GM21423 (cell line): Measurements from ENCODE around the gene MAPK6.
A peak's percentile ranks its signal among the peaks of the same experiment; 100 is the strongest.
"Not testable (repeated sequence)": the region's sequence is repeated elsewhere in the genome, so short reads cannot be mapped to it uniquely, and the experiment has no call there.

ENCODE experiments used
- ATAC-seq: cut with Tn5 transposase; IDR thresholded peaks from one replicate; pipeline ENCODE4 v1.9.1; 2021; ENCODE audit warnings: mild to moderate bottlenecking, moderate library complexity; ENCODE audit not compliant: unreplicated experiment

Gene MAPK6

GRCh38 chr15:52018693-52019393 lies at the start of gene MAPK6:
Gene MAPK6, plus strand, starts transcription at chr15:52019219. Its CDS starts 27,242 bp downstream, at chr15:52046461.
- peak; percentile 69 for ATAC-seq

DNA sequence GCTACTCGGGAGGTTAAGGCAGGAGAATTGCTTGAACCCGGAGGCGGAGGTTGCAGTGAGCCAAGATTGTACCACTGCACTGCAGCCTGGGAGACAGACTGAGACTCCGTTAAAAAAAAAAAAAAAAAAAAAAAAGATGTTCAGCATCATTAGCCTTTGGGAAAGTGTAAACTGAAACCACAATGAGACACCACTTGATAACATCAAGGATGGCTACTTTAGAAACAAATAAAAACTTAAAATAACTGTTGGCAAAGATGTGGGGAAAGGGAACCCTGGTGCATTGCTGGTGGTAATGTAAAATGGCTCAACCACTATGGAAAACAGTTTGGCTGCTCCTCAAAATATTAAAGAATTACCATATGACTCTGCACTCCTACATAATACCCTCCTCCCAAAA lies 49.3 kb upstream of the MAPK6 start:
- ATAC-seq, result no peak

- ATAC-seq, result no peak
These were observed 48.7 kb upstream of the MAPK6 start for GRCh38 chr15:51970132-51970817.

DNA sequence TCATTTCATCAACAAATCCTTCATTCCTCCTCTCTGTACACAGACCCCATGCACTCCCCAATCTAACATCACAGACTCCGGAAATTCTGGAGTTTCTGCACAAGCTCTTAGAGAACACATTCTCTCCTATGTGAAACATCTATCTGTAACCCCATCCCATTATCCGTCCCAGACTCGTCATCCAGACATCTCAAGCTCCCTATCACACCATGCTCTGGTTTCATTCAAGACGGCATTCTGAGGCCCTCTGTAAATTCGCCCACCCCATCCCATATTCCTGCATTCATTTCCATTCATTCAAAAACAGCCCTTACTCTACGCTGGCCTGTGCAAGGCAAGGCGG lies 48.0 kb upstream of the MAPK6 start:
- peak; percentile 10 for ATAC-seq

DNA sequence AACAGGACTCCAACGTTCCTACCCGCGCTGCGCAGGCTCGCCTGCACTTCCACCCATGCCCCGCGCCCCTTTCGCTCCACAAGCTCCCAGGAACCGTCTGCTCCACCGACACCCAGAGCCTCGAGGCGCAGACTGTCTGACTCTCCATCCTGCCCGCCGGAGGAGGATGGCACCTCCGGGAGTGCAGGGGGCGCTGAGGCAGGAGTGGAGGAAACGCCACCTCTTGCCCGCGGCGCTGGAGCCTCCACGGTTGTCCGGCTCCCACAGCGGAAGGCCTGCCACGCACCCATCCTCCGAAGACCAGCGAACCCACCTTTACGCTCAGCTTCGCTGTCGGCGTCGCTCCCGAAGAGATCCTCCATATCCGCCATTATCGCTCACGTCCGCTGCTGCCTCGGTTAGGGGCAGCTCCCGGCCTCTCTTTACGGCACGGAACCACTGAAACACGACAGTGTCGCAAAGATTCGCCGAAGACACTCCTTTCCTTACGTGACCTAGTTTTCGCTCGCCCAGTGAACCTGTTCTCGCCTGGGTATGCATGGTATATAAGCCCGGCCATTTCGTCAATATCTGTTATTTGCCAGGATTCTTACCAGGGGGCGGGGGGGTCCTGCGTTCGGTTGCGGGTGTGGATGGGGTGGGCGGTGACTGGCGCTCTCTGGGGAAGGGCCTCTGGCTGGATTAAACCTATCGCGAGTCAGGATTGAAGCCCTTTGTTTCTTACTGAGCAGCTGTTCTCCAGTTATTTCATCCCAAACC lies 47.5 kb upstream of the MAPK6 start, which contains the start of gene LEO1:
Gene LEO1, minus strand, starts transcription at position 404 of the 759 bp plus-strand sequence. Its CDS starts 33 bp downstream, at position 371.
- peak; percentile 88 for ATAC-seq

DNA sequence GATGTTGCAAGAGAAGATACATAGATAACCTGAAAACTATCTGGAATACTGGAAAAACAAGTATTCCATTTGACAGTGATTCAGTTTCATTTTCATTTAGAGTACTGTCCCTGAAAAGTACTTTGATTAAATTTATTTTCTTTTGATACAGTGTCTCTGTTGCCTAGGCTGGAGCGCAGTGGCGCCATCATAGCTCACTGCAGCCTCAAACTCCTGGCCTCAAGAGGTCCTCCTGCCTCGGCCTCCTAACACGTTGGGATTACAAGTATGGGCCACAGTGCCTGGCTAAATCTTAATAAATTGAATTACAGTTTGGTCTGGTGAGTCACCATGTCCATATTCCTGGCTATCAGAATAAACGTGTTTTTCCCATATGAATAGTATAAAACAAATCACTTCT lies 45.8 kb upstream of the MAPK6 start:
- no peak for ATAC-seq

DNA sequence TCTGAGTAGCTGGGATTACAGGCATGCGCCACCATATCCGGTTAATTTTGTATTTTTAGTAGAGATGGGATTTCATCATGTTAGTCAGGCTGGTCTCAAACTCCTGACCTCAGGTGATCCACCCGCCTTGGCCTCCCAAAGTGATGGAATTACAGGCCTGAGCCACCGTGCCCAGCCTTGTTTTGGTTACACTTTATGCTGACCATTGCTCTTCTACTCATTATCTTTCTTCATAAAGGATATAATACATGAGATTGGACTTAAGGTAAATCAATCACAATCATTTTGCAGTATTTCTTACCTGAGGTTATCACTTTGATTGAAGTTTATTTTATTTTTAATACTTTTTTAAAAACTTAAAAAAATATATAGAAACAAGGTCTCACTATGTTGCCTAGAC lies 45.2 kb upstream of the MAPK6 start:
- ATAC-seq, result no peak

DNA sequence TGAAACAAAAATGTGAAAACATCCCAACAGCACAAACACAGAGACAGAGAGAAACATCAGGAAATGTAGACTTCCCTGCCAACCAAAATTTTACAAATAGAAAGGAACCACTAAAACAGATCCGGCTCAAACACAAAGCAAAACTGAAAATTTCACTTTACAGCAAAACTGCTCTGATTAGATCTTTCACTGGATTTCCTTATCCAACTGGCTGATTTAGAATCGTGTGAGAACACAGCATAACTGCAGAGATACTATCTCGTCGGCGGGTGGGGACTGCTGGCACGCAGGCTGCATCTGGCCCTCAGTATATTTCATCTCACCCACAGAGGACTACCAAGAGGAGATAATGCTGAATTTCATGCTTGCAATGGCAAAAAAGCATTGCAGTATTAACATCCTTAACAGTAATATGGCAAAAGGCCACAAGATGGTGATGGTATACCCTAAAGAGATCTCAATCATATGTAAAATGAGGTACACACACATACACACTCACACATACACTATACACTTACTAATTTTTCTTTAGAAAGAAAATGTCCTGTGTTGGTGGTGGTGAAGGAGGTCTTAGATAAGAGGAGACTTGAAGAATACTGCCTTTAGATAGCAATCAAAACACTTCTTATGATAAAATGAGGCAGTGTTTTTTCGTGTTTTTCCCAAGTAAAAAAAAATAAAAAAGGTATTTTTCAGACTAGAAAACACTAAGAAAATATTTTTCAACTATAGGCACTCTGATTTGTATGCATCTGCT lies 36.8 kb upstream of the MAPK6 start:
- peak; percentile 91 for ATAC-seq

DNA sequence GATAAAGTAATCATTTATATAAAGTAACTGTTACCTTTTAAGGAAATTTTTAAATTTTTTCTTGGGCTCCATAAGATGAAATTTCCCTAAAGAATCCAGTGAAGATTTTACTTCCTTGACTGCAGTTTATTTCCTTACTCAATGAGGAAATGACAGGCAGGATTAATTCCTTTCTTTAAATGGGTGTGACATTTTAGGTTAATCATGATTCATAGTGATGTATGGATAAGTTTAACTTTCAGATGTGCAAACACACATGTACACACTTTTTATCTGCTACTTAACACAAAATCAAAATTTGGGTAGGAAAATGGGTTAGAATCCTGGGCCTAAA lies 36.3 kb upstream of the MAPK6 start:
- no peak for ATAC-seq

DNA sequence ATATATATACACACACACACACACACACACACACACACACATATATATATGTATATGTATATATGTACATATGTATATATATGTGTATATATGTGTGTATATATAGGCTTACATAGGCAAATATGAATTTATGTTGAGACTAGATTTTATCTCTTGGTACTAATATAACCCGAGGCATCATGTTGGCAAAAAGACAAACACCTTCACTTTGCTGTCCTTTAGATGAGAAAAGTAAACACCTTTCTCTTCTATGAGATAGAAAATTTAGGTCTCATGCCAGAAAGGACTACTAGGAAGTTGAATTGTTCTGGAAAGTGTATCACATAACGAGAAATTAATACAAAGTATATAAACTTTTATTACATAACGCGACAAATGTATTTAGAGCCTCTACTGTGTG lies 27.9 kb upstream of the MAPK6 start:
- no peak for ATAC-seq

GRCh38 chr15:51992953-51993352 lies 26.1 kb upstream of the MAPK6 start:
- ATAC-seq, result no peak

- ATAC-seq, result no peak
These were observed 16.7 kb upstream of the MAPK6 start for GRCh38 chr15:52002351-52002750.

DNA sequence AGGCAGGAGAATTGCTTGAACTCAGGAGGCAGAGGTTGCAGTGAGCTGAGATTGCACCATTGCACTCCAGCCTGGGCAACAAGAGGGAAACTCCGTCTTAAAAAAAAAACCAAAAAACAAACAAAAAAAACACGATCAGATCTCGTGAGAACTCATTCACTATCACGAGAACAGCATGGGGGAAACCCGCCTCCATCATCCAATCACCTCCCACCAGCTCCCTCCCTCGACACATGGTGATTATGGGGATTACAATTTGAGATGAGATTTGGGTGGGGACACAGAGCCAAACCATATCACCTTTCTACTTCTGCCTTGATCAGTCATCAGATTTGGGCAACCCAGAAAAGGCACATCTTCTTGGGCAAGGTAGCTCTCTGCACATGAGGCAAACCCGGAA lies 15.9 kb upstream of the MAPK6 start:
- not testable (repeated sequence) for ATAC-seq

GRCh38 chr15:52003710-52004109 lies 15.3 kb upstream of the MAPK6 start:
- ATAC-seq, result no peak

DNA sequence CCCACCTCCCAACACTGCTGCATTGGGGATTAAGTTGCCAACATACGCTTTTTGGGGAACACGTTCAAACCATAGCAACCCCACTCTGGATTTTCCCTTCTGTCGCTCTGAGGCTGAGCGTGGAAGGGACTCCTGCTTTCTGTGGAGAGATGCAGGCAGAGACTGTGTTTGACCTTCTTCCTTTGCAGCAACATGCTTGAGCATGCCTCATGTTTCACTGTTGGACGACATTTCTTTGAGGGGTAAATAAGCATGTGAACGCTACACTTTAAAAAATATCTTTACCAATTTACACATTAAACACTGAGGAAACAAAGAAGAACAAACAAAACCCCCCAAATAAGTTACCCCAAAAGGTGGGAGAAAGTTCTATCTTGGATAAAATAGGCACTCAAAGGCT lies 14.2 kb upstream of the MAPK6 start:
- ATAC-seq, result no peak

- peak; percentile 63 for ATAC-seq
These were observed 13.0 kb upstream of the MAPK6 start for GRCh38 chr15:52005748-52006701.

GRCh38 chr15:52006702-52007340 lies 12.2 kb upstream of the MAPK6 start:
- ATAC-seq, result peak; percentile 38

- no peak for ATAC-seq
These were observed 10.7 kb upstream of the MAPK6 start for GRCh38 chr15:52008359-52008697.

DNA sequence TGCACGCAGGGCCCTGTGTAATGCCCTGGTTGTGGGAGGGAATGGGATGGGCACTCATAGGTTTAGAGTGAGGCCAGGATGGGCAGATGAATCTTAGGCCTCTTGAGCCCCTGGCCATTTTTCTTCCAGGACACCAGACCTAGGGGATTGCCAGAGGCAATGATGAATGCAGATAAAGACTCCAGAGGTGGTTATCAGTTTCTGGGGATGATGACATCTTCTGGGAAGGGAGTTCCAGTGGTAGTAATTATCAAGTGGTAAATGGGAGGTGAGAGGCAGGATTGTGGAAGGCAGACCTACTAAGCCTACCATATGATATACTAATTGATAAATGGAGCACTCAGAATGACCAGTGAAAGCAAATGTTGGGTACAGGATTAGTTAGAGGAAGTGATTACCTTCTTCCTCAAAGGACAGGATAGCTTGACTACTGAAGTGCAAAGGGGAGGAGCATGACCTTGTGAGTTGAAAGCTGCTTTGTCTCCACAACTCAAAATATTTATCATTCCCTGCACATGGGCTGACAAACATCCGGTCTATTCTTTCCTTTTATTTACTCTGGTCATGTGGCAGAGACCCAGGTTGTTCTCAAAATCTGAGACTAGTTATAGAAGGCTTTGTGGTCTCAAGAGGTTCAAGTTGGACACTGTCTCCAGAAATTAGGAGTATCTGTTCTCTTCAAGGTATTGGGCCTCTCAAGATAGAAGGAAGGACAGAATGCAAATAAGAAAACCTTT lies 10.2 kb upstream of the MAPK6 start:
- no peak for ATAC-seq
